GM18498 (cell line): ENCODE data around the gene PAM.
A peak's percentile ranks its signal among the peaks of the same experiment; 100 is the strongest.

ENCODE experiments used
- ATAC-seq: cut with Tn5 transposase; IDR thresholded peaks from one replicate; pipeline ENCODE4 v1.9.1; 2021; ENCODE audit warnings: mild to moderate bottlenecking, moderate library complexity; ENCODE audit not compliant: unreplicated experiment

The PAM gene

GRCh38 chr5:102927007-102927406 lies 171.9 kb downstream of the PAM start:
- no peak for ATAC-seq

DNA sequence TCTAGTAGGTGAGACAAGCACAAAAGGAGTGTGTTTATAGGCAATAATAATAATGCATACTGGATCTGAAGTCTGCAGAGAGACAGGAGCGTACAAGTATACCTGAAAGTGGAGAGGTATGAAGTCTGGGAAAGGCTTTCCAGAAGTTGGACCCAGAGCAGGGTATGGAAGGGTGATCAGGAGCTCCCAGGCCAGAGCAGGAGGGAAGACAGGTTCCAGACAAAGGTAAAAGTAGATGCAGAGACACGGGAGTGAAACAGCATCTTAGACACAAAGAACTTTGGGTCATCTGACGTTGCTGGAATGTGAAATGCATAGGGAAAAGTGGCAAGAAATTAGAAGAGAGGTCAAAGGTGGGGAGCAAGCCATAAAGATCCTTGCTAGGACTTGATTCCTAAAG lies 175.1 kb downstream of the PAM start:
- no peak for ATAC-seq

GRCh38 chr5:102931085-102931725 lies 176.1 kb downstream of the PAM start:
- ATAC-seq: no peak

DNA sequence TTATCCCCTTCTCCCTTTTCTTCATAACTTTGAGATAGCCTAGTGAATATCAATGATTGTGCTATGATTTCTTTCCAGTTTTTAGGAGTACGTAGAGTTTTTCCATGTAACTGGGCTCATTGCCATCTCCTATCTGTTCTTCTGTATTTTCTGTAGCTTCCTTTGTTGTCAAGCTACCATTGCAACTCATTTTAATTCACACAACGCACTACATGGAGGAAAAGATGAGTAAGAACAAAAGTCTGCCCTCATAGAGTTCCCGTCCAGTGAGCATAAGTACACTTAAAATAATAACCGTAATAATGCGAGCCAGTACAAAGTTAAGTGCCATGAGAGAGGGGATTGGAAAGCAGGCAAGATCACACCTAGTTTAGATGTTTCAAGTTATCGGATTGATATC lies 177.7 kb downstream of the PAM start:
- ATAC-seq: no peak

DNA sequence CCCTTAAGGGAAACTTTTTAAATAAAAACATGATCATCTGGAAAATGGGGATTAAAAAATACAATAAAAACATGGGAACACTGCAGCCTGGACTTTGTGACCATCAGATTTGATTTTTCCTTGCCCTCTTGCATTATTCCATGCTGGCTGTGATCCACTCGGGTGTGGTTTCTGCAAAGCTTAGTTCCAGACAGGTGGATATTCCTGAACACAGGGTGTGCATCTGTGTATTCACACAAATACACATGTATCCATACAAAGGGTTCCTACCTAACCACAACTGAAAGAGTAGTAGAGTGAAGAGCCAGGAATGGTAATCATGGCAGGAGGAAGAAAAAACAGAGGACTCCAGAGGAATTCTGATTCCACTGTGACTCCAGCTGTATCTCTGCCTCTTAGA lies 178.2 kb downstream of the PAM start:
- ATAC-seq: no peak

- no peak for ATAC-seq
These were observed 178.8 kb downstream of the PAM start for GRCh38 chr5:102933721-102934459.

- ATAC-seq: no peak
These were observed 182.8 kb downstream of the PAM start for GRCh38 chr5:102937894-102938293.

GRCh38 chr5:102941111-102941510 lies 186.0 kb downstream of the PAM start:
- no peak for ATAC-seq

- no peak for ATAC-seq
These were observed 191.3 kb downstream of the PAM start for GRCh38 chr5:102946414-102946813.

GRCh38 chr5:102946971-102947370 lies 191.9 kb downstream of the PAM start:
- ATAC-seq: no peak

GRCh38 chr5:102955488-102955887 lies 200.4 kb downstream of the PAM start:
- no peak for ATAC-seq

DNA sequence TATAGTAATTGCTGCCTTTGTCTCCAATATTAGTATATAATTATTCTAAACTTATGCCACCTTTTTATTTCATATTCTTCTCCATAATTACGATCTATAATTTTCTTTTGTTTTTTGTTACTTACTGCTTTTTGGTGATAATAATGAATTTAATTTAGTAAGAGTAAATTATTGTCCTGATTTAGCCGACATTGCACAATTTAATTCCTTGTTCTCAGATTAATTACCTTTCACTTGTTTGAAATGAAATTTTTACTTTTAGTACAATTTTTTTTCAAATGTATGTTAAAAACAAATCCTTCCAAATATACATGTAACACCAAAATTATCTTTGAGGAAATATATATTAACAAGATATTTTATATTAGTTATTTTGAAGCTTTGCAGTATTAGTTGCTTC lies 201.5 kb downstream of the PAM start:
- no peak for ATAC-seq

DNA sequence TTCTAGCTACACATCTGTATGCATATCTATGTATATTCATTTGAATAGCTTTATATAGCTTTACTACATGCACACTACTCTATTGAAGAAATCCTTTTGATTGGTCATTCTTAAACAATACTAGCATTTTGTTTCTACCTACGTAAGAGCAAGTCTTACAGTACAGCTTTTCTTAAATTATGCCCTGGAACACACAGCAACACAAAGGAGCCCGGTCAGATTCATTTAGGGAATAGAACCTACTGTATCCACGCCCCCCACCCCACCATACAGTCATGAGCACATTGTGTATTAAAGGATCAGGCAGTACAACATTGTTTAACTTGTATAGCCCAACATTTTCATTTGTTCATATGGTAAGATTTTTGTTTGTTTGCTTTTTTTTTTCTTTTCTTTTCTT lies 202.0 kb downstream of the PAM start:
- no peak for ATAC-seq

DNA sequence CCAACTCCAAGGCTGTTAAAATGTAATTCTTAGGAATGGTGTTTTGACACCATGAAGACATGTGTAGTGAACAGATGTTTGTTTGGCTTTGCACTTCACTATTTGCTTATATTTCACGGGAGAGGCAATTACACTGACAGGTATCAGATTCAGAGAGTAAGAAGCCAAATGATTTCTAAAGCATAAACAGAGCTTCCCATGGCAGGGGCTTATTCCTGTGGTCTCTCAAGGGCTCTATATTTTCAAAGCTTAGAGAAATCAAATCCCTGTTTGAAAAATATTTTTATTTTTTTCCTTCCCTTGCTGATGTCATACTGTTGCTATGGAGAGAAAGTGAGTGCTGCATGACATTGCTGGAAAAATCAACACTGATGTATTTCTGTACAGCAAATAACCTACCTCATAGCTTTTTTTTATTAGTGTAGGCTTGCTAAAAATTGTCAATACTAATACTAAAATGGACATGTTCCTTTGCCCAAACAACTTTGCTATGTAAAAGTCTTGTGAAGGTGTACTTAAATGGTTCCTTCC lies 203.4 kb downstream of the PAM start:
- ATAC-seq: no peak

DNA sequence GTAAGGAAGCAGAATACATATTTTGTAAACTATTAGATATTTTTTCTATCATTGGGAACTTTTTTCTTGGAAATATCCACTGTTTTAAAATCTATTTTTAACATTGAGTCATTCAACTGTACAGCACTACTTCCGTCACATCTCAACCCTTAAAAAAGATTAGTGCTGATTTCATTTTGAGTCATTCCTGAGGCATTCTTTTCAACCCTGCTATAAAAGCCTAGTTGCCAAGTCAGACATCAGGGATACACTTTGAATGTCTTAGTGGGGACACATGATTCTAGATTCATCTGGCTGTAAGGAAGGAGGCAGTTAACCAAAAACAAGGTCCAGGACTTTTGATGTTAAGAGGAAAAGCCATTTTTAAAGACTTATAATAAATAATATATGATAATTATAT lies 203.9 kb downstream of the PAM start:
- ATAC-seq: no peak

DNA sequence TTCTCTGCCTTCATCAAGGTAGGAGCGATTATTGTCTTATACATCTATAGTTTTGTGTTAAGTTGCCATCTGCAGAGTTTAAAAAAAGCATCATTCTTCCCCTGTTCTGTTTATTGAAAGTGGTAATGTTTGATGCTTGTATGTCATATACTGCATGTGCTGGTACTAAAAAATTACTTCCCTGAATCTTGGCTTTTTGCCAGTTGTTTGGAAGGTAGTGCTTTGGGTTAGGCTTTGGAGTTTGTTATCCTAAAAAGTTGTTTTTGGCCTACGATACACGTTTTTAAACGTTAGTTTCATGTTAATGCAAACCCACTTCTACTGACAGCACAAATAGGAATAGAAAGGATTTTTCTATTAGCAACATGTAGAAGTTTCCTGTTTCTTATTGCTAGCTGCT lies 206.6 kb downstream of the PAM start:
- no peak for ATAC-seq

- ATAC-seq: no peak
These were observed 210.5 kb downstream of the PAM start for GRCh38 chr5:102965653-102966052.

- ATAC-seq: no peak
These were observed 214.5 kb downstream of the PAM start for GRCh38 chr5:102969641-102970040.

- peak; percentile 59 for ATAC-seq
These were observed 216.7 kb downstream of the PAM start for GRCh38 chr5:102971676-102972293.

DNA sequence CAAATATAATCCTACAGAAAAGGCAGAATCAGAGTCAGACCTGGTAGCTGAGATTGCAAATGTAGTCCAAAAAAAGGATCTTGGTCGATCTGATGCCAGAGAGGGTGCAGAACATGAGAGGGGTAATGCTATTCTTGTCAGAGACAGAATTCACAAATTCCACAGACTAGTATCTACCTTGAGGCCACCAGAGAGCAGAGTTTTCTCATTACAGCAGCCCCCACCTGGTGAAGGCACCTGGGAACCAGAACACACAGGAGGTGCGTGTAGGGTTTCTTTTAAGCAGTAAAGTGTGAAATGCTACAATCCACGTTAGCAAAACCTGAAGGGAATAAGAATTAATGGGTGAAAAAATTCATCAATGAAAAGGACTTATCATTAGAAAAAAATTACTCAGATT lies 219.1 kb downstream of the PAM start:
- no peak for ATAC-seq

GRCh38 chr5:102975045-102975444 lies 219.9 kb downstream of the PAM start:
- no peak for ATAC-seq
